HG02981 (cell line): Measurements from ENCODE around the gene SNN.

Experiments used
- ATAC-seq: cut with Tn5 transposase; IDR thresholded peaks from one replicate; pipeline ENCODE4 v1.9.1; 2021; ENCODE audit warnings: mild to moderate bottlenecking, moderate library complexity; ENCODE audit not compliant: unreplicated experiment

SNN gene

DNA sequence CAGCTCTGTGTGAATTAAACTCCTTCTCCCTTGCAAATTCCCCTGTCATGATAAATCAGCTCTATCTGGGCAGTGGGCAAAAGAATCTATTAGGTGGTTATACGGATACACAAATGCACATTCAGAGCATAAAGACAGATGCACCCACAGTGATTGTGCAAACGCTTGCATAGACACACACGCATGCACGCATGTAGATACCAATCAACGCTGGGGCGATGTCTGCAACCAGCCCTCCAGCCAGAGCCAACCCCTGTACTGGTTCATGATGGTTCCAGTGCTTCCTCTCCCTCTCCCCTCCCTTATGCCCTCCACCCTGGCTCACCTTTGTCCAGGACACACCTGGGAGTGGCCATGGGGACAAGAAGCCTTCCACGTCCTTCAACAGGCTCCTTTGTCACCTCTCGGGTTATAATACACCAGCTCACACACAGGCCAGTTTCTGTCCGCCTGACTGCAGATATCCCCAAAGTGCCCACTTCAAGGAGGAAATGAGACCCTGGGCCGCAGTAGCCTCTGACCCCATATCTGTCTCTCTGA is 33.1 kb upstream of the SNN start:
- no peak for ATAC-seq

GRCh38 chr16:11635679-11636171 is 32.5 kb upstream of the SNN start:
- ATAC-seq = no peak

DNA sequence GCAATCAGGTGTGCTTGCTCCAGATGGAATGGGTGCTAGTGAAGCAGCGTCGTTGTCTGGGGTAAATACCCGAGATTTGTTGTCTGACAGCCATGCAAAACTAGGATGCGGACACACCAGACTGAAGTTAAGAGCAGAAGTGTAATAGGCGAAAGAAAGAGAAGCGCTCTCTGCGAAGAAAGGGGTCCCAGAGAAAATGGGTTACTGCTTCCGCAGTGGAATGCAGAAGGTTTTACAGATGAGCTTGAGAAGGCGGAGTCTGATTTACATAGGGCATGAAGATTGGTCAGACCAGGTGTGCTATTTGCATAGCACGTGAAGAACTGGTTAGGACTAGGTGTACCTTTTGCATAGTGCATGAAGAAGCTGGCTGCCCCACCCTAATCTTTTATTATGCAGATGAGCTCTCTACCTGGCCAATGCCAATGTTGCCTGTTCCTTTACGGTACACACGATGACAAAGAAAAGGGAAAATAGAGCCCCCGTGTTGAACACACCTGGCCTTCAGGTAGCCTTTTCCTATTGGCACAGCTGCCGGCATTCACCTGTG is 32.0 kb upstream of the SNN start:
- no peak for ATAC-seq

DNA sequence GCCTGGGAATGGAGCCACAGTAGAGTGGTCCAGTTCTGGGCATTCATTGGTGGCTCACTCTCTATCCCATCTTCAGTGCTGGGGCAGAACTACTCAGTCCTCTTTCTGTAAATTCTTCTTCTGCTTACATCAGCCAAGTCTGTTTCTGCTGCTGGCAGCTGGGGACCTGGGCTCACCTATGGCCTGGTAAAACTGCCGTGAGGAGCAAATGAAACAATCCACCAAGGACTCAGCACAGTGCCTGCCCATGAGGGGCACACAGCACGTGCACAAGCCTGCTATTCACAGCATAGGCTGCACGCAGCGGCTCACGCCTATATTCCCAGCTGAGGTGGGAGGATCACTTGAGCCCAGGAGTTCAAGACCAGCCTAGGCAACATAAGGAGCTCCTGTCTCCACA is 30.9 kb upstream of the SNN start:
- no peak for ATAC-seq

DNA sequence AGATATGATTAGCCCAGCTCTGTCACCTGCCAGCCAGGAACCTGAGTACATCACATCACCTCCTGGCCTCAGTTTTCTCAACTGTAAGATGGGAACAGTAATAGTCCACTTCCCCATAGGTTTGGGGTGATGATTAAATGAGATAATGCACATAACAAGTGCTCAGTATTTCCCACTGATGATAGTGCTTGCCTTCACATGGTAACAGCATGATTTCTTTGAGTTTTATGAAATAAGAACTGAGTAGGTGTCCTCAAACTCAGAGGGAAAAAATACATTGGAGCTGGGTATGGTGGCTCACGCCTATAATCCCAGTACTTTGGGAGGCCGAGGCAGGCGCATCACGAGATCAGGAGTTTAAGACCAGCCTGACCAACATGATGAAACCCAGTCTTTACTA is 30.1 kb upstream of the SNN start:
- ATAC-seq = no peak

DNA sequence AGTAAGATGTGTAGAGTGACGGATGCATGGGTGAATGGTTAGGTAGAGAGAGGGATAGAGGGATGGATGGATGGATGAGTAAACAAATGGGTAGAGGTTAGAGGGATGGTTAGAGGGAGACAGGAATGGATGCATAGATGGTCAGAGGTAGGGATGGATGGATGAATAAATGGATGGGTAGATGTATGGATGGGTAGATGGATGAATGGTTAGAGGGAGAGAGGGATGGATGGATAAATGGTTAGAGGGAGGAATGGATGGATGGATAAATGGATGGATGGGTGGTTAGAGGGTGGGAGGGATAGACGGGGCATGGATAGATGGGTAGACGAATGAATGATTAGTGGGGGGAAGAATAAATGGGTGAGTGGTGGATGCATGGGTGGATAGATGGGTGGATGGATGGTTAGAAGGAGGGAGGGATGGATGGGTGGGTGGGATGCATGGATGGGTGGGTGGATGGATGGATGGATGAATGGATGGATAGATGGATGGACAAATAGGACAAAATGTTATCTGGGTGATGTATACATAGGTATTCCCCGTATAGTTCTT is 29.2 kb upstream of the SNN start:
- no peak for ATAC-seq

- ATAC-seq = no peak
Observed at GRCh38 chr16:11639925-11640899, 28.0 kb upstream of the SNN start.

GRCh38 chr16:11640987-11641817 is 27.1 kb upstream of the SNN start:
- no peak for ATAC-seq

DNA sequence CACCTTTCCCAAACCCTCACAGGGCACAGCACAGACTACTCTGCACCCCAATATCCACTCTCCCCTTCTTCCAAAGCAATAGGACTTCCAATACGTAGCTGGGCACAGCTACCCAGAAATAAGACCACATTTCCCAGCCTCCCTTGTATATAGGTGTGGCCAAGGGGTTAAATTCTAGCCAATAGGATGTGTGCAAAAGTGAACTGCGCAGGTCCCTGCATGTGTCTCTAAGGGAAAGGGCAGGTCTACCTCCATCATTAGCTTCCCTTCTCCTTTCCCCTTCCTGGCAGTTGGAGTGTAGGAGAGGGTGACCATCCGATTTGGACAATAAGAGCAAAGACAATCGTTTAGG is 25.5 kb upstream of the SNN start:
- ATAC-seq = no peak

DNA sequence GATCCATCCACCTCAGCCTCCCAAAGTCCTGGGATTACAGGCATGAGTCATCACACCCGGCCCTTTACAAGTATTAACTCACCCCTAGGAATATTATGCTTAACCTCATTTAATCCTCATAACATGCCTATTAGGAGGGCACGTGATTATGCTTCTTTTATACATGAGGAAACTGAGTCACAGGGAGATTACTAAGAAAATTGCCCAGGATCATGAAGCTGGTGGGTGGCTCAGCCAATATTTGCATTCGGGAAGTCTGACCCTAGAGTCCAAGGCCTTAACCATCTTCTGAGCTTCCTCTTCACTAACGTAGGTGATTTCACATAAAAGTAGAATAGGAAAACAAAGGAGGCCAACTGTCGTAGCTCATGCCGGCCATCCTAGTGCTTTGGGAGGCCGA is 19.0 kb upstream of the SNN start:
- ATAC-seq = no peak

DNA sequence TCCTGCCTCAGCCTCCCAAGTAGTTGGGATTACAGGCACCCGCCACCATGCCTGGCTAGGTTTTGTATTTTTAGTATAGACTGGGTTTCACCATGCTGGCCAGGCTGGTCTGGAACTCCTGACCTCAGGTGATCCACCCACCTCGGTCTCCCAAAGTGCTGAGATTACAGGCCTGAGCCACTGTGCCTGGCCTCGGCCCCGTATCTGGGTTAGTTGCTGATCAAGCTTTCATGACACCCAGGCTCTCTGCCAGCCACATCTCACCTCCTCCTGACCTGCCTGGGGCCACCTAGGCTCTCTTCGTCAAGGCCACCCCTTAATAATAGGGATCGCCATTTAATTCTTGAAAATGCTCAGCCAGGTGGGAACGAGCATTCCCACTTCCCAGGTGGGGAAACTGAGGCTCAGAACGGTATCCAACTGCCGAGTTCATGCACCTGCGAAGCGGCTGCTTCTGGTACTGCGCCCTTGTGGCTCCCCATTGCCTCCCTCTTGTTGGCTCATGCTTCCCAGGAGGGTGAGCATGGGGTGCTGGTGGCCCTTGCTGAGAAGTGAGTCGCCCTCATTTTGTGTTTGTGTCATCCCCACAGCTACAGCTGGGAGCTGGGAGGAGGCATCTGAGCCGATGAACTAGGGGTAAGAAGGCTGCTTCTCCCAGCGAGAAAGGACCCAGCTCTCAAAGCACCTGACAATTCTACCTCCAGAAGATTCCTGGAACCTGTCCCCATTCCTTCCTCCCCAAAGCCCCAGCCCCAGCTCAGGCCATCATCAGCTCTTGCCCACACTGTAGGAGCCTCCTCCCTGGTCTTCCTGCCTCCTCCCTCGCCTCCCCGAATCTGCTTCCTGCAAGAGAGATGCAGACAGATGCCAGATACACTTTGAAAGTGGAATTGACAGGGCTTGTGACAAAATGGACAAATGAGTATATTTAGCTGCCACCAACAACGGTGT is 17.3 kb upstream of the SNN start:
- no peak for ATAC-seq

DNA sequence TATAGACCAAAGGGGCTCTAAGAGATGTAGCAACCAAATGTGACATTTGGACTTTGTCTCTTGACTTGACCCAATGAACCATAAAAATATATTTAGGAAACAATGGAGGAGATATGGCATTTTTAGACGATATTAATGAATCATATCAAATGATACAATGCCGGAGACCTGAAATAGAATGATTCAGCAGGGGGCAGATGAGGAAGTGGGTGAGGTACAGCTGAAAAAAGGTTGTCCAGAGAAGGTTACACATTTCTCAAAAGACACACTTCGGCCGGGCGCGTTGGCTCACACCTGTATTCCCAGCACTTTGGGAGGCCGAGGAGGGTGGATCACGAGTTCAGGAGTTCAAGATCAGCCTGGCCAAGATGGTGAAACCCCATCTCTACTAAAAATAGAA is 16.5 kb upstream of the SNN start:
- no peak for ATAC-seq

DNA sequence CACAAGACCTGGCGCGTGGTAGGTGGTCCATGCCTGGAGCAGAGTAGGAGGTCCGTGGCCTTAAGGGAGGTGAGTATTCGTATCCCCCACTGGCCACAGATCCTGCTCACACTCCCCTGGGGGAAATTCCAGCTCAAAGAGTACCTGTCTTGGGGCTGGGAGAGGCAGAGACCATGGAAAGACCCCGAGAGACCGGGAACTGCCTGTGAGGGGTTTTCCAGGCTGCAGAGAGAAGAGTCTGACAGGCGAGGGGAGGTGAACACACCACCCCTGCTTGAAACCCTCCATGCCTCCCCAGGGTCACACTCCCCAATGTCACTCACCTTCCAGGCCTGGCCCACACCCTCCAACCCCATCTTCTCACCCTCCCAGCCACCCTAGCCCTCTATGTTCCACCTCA is 12.6 kb upstream of the SNN start:
- no peak for ATAC-seq

DNA sequence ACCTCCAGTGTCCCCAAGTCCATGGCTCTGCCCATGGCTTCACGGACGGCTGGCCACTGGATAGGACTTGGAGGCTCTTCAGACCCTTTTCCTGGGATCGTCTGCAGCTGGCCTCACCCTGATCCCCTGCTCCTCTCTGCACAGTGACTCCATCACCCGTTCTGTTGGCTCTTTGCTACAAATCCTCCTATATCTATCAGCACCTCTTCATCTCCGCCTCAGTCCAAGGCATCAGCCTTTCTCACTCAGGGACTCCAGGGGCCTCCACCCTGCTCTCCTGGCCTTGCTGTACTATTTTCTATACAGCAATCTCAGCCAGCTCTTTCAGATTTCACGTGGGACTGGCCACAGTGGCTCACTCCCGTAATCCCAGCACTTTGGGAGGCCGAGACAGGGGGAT is 10.7 kb upstream of the SNN start:
- ATAC-seq = no peak

DNA sequence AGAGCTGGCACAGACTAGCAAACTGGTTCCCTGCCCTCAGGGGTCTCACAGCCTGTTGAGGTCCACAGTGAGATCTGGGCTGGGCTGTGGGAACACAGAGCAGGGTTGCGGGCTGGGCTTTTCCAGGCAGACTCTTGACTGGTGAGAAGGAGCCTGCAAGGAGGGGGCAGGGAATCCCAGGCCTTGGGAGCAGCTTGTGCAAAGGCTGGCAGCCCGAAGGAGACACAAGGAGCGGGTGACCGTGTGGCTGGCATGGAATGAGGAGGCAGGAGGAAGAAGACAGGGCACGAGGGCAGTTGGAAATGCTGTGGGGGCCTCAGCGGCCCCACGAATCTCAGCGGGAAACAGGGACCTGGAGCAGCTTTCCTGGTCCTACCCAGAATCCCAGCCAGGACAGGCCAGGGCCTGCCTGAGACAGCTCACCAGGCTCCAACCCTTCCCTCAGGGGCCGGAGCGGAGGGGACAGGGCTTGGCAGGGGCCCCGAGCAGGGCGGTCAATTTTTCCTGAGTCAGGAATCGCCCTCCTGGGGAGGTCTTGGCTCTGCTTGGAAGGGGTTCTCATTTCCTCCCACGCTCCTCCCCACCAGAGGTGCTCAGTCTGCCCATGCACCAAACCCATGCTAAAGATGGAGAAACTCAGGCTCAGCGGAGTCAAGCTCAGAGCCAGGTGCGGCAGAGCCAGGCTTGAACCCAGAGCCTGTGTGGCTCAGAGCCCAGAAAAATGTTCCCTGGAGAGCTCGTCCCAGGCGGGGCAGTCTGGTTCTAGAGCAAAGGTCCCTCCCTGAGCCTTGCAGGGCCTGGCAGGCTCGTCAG is 9.2 kb upstream of the SNN start:
- no peak for ATAC-seq

DNA sequence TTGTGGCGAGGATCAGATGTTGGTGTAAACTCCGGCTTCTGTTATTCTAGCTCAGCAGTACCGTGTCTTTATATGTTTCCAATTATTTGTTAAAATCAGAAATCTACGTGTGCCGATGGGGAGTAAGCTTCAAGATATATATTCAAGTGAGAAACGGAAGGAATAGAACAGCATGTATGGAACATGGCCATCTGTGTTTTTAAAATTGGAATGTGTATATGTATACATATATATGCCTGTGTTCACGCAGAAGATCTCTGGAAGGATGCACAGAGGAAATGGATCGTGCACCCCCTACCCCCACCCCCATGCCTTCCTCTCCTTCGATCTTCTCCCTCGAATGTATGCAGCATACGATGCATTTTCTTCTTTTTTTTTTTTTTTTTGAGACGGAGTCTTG is 7.7 kb upstream of the SNN start:
- no peak for ATAC-seq

GRCh38 chr16:11662582-11662981 is 5.7 kb upstream of the SNN start:
- ATAC-seq = no peak

DNA sequence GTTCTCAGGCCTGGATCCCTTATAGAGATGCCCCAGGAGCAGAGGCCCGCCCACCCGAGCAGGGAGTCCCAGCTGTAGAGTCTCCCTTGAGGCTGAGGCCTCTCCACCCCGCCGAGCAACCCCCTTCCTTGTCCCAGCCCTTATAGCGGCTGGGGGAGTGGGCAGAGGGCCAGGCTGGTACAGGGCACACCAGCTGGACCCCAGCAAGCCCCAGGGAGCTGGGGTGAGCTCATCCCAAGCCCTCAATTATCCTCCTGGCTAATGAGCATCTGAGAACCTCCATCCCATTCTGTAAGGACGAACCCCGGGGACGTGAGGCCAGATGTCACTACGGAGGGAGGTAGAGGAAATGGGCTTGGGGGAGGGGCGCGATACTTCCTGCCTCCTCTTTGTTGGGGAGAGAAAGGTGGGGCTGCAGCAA is 3.2 kb upstream of the SNN start:
- ATAC-seq = no peak
